Heart left ventricle (tissue), 16 donors: Measurements from ENCODE around the gene DPEP3. TPM values are rescaled to one million over a fixed set of nuclear protein-coding genes. Genes with fewer than 3 reads are reported as not detected.

Source experiments
- ATAC-seq, 4 donors: fragments of 200-7000 bp; cut with Tn5 transposase; one replicate each; pipeline ENCODE4 v1.9.1; 2020 to 2022; ENCODE audit warnings: moderate library complexity in 4 of 4, mild to moderate bottlenecking in 3 of 4, moderate number of reproducible peaks in 1 of 4
- DNase-seq, 5 donors: peaks; one replicate each; pipeline ENCODE4 v3.0.0-alpha.2; 2020
- H3K27ac ChIP-seq, 12 donors: fragments of 200-600 bp; sonication (generic) in 4 of 12; one replicate each; pipeline versions ENCODE4 v1.5.0 to v1.8.0; 2016 to 2022; ENCODE audit warnings: mild to moderate bottlenecking in 2 of 12
- H3K27me3 ChIP-seq, 9 donors: fragments of 200-600 bp; sonication (generic) in 2 of 9; one replicate each; pipeline versions ENCODE4 v1.5.1 to v1.8.0; 2016 to 2022; ENCODE audit warnings: mild to moderate bottlenecking in 3 of 9
- H3K36me3 ChIP-seq, 9 donors: fragments of 200-600 bp; sonication (generic) in 2 of 9; one replicate each; pipeline versions ENCODE4 v1.5.0 to v1.8.0; 2018 to 2022; ENCODE audit warnings: mild to moderate bottlenecking in 2 of 9
- H3K4me1 ChIP-seq, 12 donors: fragments of 200-600 bp; sonication (generic) in 4 of 12; one replicate each; pipeline versions ENCODE4 v1.5.0 to v1.8.0; 2016 to 2022; ENCODE audit warnings: mild to moderate bottlenecking in 3 of 12
- H3K4me3 ChIP-seq, 12 donors: fragments of 200-600 bp; sonication (generic) in 4 of 12; one replicate each; pipeline versions ENCODE4 v1.5.0 to v1.8.0; 2017 to 2022; ENCODE audit warnings: mild to moderate bottlenecking in 9 of 12, moderate library complexity in 4 of 12
- H3K9me3 ChIP-seq, 12 donors: fragments of 200-600 bp; sonication (generic) in 4 of 12; one replicate each; pipeline versions ENCODE4 v1.5.0 to v1.8.0; 2016 to 2022; ENCODE audit warnings: mild to moderate bottlenecking in 1 of 12
- CTCF ChIP-seq, 12 donors: fragments of 200-600 bp; sonication (generic) in 4 of 12; IDR thresholded peaks; one replicate each; pipeline versions ENCODE4 v1.5.0 to v1.8.0; 2018 to 2022; ENCODE audit warnings: antibody characterized with exemption in 12 of 12, mild to moderate bottlenecking in 5 of 12
- POLR2A ChIP-seq, 2 donors: fragments of 450-650 bp; IDR thresholded peaks; one replicate each; pipeline ENCODE4 v1.6.1; 2017; ENCODE audit warnings: antibody characterized with exemption in 2 of 2, mild to moderate bottlenecking in 2 of 2, moderate library complexity in 2 of 2
- WGBS, 4 donors: extraction: QIAGEN DNeasy Blood & Tissue Kit in 2 of 4; methylation state at CpG; one replicate each; pipeline versions ENCODE4 v1.1.5 to v1.1.7; 2013 to 2018; 5-methylcytosine and 5-hydroxymethylcytosine counted together
- intact Hi-C, 10 donors: fragments of 100-400 bp; cut with DNase I; formaldehyde crosslinking; loops; one replicate each; pipeline versions ENCODE4 v1.11.1 to v1.14.2; 2022
- polyA plus RNA-seq, 2 donors: library from polyadenylated mRNA; stranded (reverse); fragments of 200-250 nt; gene quantifications; one replicate each; pipeline ENCODE4 v1.2.3, GENCODE V29; 2013
- total RNA-seq, 9 donors: library from RNA; depleted of rRNA in 2 of 9; stranded (reverse); fragments of >200 nt in 2 of 9; fragmentation: NEBNext Ultra II Directional in 3 of 9; extraction: Animal tissue kit (Norgen Biotek cat#: 25700) in 3 of 9; gene quantifications; one replicate each; pipeline versions ENCODE4 v1.1.0 to v1.2.4, GENCODE V29; 2016 to 2023
- donor health status: ischemic (EF 13 %, LVEDD 7.1; RV severe dilation, severe dysfunction).
- donor health status: healthy with polysubstance abuse.
- donor health status: DM: no; HTN: yes; CAD: no.
- donor health status: DM: no; HTN: no; CAD: no.
- donor health status: ischemic (EF 25% LVEDD 6.9; RV normal size, moderate dysfunction).
- donor health status: ischemic (EF 25% LVEDD 5.7; RV mildly dilated, moderate dysfunction).
- donor health status: healthy.
- donor health status: DM: yes; HTN: yes; CAD: no.
- donor health status: ischemic (EF 35%, LVEDD 5.7; RV mildly dilated, moderate dysfunction).
- donor health status: nonischemic (EF 11% LVEDD 7.7; RV severe dilation, severe dysfunction).
- donor health status: DM: yes; HTN: yes; CAD: no.
- donor health status: PGD.
- donor health status: ischemic (EF 29% LVEDD 5.4; RV normal size, mild dysfunction).
- donor health status: nonischemic (EF 23%, LVEDD 6.1; RV moderate dilation, normal function).

DPEP3 gene
- total and polyA plus RNA-seq, 11 donors: 0.13 to 0.16 TPM; not detected in 9

- no peak for TF ChIP-seq CTCF (IDR thresholded peaks at IDR 0.05)
- no peak for TF ChIP-seq POLR2A (IDR thresholded peaks at IDR 0.05)
- Histone ChIP-seq H3K9me3 (no peaks in the 10 kb centered on the region), H3K4me3 (no peak overlapping the region), H3K4me1 (peaks cover 7 to 43% (median 27%) of the 10 kb centered on the region in 12 donors), H3K27ac (peak overlapping the region; percentile 3 to 73 (median 46)), H3K36me3 (peaks cover 0 to 13% (median 0%) of the 10 kb centered on the region in 9 donors), H3K27me3 (no peaks in the 10 kb centered on the region)
- WGBS, 4 donors: 54 to 68% (median 59%) methylated on average over 11 of the region's 11 CpGs
- ATAC-seq (peak; percentile 43 to 80 (median 59)), DNase-seq (peak in 4 of 5 donors; percentile 36 to 52 (median 48))
- intact Hi-C loops: no loop called here
Measured at GRCh38 chr16:67987460-67988160, 7.3 kb upstream of the DPEP3 start.

- no peak for ATAC-seq
- Histone ChIP-seq H3K4me1 (peaks cover 7 to 43% (median 27%) of the 10 kb centered on the region in 12 donors), H3K36me3 (peaks cover 0 to 13% (median 0%) of the 10 kb centered on the region in 9 donors), H3K9me3 (no peaks in the 10 kb centered on the region), H3K4me3 (no peak overlapping the region), H3K27me3 (no peaks in the 10 kb centered on the region), H3K27ac (peak overlapping the region in 11 of 12 donors; percentile 17 to 73 (median 44))
- intact Hi-C loops: no loop called here
- no peak for DNase-seq
- 88 to 93% (median 90%) methylated on average over 5 of the region's 5 CpGs for WGBS, 4 donors
- TF ChIP-seq POLR2A (IDR thresholded peaks at IDR 0.05) (no peak), CTCF (IDR thresholded peaks at IDR 0.05) (no peak)
Measured at GRCh38 chr16:67986949-67987348, 6.7 kb upstream of the DPEP3 start.

GRCh38 chr16:67982011-67982696 is 1.9 kb upstream of the DPEP3 start:
- no peaks in the 10 kb centered on the region for H3K27me3 ChIP-seq
- H3K4me1 ChIP-seq: peaks cover 7 to 35% (median 23%) of the 10 kb centered on the region in 12 donors
- no peak overlapping the region for H3K27ac ChIP-seq
- DNase-seq (no peak), ATAC-seq (no peak)
- intact Hi-C loops: no loop called here
- no peaks in the 10 kb centered on the region for H3K9me3 ChIP-seq
- H3K36me3 ChIP-seq: no peaks in the 10 kb centered on the region
- TF ChIP-seq POLR2A (IDR thresholded peaks at IDR 0.05) (no peak), CTCF (IDR thresholded peaks at IDR 0.05) (no peak)
- 95 to 96% (median 96%) methylated on average over 16 to 49 of the region's 49 CpGs for WGBS, 4 donors
- H3K4me3 ChIP-seq: no peak overlapping the region

GRCh38 chr16:67977469-67978227 is 2.7 kb downstream of the DPEP3 start:
- no peaks in the 10 kb centered on the region for H3K27me3 ChIP-seq
- no peak overlapping the region for H3K4me3 ChIP-seq
- TF ChIP-seq POLR2A (IDR thresholded peaks at IDR 0.05): no peak
- TF ChIP-seq CTCF (IDR thresholded peaks at IDR 0.05): no peak
- no peak overlapping the region for H3K27ac ChIP-seq
- DNase-seq (no peak), ATAC-seq (no peak)
- H3K9me3 ChIP-seq: no peaks in the 10 kb centered on the region
- H3K36me3 ChIP-seq: no peaks in the 10 kb centered on the region
- no peaks in the 10 kb centered on the region for H3K4me1 ChIP-seq
- 69 to 78% (median 73%) methylated on average over 7 to 9 of the region's 9 CpGs for WGBS, 4 donors
- intact Hi-C loops: no loop called here
